Panc1 (cell line): ENCODE data around the gene EPHB1.

Source experiments
- CTCF ChIP-seq: fragments of 450-650 bp; IDR thresholded peaks from 2 replicates; pipeline ENCODE4 v1.5.1; 2017; ENCODE audit warnings: mild to moderate bottlenecking
- POLR2AphosphoS5 ChIP-seq: IDR thresholded peaks from 2 replicates; pipeline ENCODE4 v1.6.1; 2012; ENCODE audit warnings: mild to moderate bottlenecking, low read depth, low read length, moderate library complexity
- REST ChIP-seq, 2 experiments: IDR thresholded peaks; 2 replicates each; pipeline ENCODE4 v1.6.1; 2011 to 2012; ENCODE audit warnings: low read depth in 2 of 2, control low read depth in 1 of 2, low read length in 1 of 2, mild to moderate bottlenecking in 1 of 2, moderate library complexity in 1 of 2; ENCODE audit not compliant: insufficient read depth in 1 of 2
- SIN3A ChIP-seq: IDR thresholded peaks from 2 replicates; pipeline ENCODE4 v1.6.1; 2012; ENCODE audit warnings: low read depth, mild to moderate bottlenecking, low read length, moderate library complexity, borderline replicate concordance; ENCODE audit not compliant: insufficient read depth

- TF ChIP-seq CTCF: no peak
- no peak for TF ChIP-seq POLR2AphosphoS5
- no peak for TF ChIP-seq REST (IDR thresholded peaks at IDR 0.05; ENCODE audit: insufficient read depth in 1 of 2, low read depth in 2 of 2, low read length in 1 of 2)
- no peak for TF ChIP-seq SIN3A
These were observed 262.9 kb downstream of the EPHB1 start for GRCh38 chr3:135057996-135058395.
